ENCODE measurements around the gene ME3. TPM values are rescaled to one million over a fixed set of nuclear protein-coding genes. Genes with fewer than 3 reads are reported as not detected.
"Not testable (repeated sequence)": the region's sequence is repeated elsewhere in the genome, so short reads cannot be mapped to it uniquely, and the experiment has no call there.

ME3 gene
- total RNA-seq, 2 donors from 2014 or later, result 13.8 to 20.3 TPM

GRCh38 chr11:86550757-86551156, 121.7 kb downstream of the ME3 start:
- no peaks in the 10 kb centered on the region for H3K36me3 ChIP-seq
- DNase-seq, result no peak
- TF ChIP-seq CTCF (IDR thresholded peaks at IDR 0.05), result no peak
- peaks cover 15% of the 10 kb centered on the region for H3K4me1 ChIP-seq
- H3K4me3 ChIP-seq, result no peak overlapping the region
- H3K9me3 ChIP-seq, result no peaks in the 10 kb centered on the region
- H3K27ac ChIP-seq, result peak overlapping the region; percentile 72
- no peaks in the 10 kb centered on the region for H3K27me3 ChIP-seq
- intact Hi-C loops (cut with DNase I), result no loop called here
- no peak overlapping the region for H3K9ac ChIP-seq (ENCODE audit: low read depth in 2 of 2, low read length in 2 of 2)

GRCh38 chr11:86548271-86548917, 124.0 kb downstream of the ME3 start:
- H3K4me1 ChIP-seq, result peaks cover 15% of the 10 kb centered on the region
- intact Hi-C loops (cut with DNase I), result no loop called here
- no peaks in the 10 kb centered on the region for H3K27me3 ChIP-seq
- DNase-seq, result no peak
- no peak overlapping the region for H3K9ac ChIP-seq (ENCODE audit: low read depth in 2 of 2, low read length in 2 of 2)
- H3K27ac ChIP-seq, result peak overlapping the region; percentile 15
- TF ChIP-seq CTCF (IDR thresholded peaks at IDR 0.05), result no peak
- H3K9me3 ChIP-seq, result no peaks in the 10 kb centered on the region
- no peak overlapping the region for H3K4me3 ChIP-seq
- H3K36me3 ChIP-seq, result no peaks in the 10 kb centered on the region

GRCh38 chr11:86547727-86548126, 124.7 kb downstream of the ME3 start:
- TF ChIP-seq CTCF (IDR thresholded peaks at IDR 0.05), result no peak

GRCh38 chr11:86541299-86541698, 131.1 kb downstream of the ME3 start:
- H3K36me3 ChIP-seq; H3K4me3 ChIP-seq; H3K9me3 ChIP-seq; intact Hi-C loops (cut with DNase I); H3K27me3 ChIP-seq; H3K4me1 ChIP-seq; DNase-seq; H3K9ac ChIP-seq (ENCODE audit: low read depth in 2 of 2, low read length in 2 of 2); H3K27ac ChIP-seq: not testable (repeated sequence)

More at GRCh38 chr11:86547727-86548126, 124.7 kb downstream of the ME3 start:
- no peaks in the 10 kb centered on the region for H3K27me3 ChIP-seq
- no peak for DNase-seq
- no peaks in the 10 kb centered on the region for H3K36me3 ChIP-seq
- H3K4me3 ChIP-seq, result no peak overlapping the region
- H3K9ac ChIP-seq (ENCODE audit: low read depth in 2 of 2, low read length in 2 of 2), result no peak overlapping the region
- intact Hi-C loops (cut with DNase I), result no loop called here
- H3K9me3 ChIP-seq, result no peaks in the 10 kb centered on the region
- H3K27ac ChIP-seq, result peak overlapping the region; percentile 15
- H3K4me1 ChIP-seq, result peaks cover 15% of the 10 kb centered on the region

GRCh38 chr11:86538223-86538548, 134.2 kb downstream of the ME3 start:
- no peaks in the 10 kb centered on the region for H3K36me3 ChIP-seq
- no peak overlapping the region for H3K4me3 ChIP-seq
- no peak overlapping the region for H3K9ac ChIP-seq (ENCODE audit: low read depth in 2 of 2, low read length in 2 of 2)
- H3K27ac ChIP-seq, result no peak overlapping the region
- no peaks in the 10 kb centered on the region for H3K27me3 ChIP-seq
- H3K4me1 ChIP-seq, result no peaks in the 10 kb centered on the region
- TF ChIP-seq CTCF (IDR thresholded peaks at IDR 0.05), result no peak
- intact Hi-C loops (cut with DNase I), result no loop called here
- DNase-seq, result no peak
- H3K9me3 ChIP-seq, result no peaks in the 10 kb centered on the region

GRCh38 chr11:86537541-86538222, 134.7 kb downstream of the ME3 start:
- intact Hi-C loops (cut with DNase I), result no loop called here
- H3K9ac ChIP-seq (ENCODE audit: low read depth in 2 of 2, low read length in 2 of 2), result no peak overlapping the region

More at GRCh38 chr11:86537541-86538222, 134.7 kb downstream of the ME3 start:
- no peak for TF ChIP-seq CTCF (IDR thresholded peaks at IDR 0.05)
- Histone ChIP-seq H3K27ac (no peak overlapping the region), H3K27me3 (no peaks in the 10 kb centered on the region), H3K36me3 (no peaks in the 10 kb centered on the region), H3K4me1 (no peaks in the 10 kb centered on the region), H3K4me3 (no peak overlapping the region), H3K9me3 (no peaks in the 10 kb centered on the region)
- no peak for DNase-seq

Measured in colonic mucosa (tissue), 4 donors.